Panc1 (cell line): Measurements from ENCODE around the gene HOXA2.

ENCODE experiments used
- POLR2AphosphoS5 ChIP-seq: IDR thresholded peaks from 2 replicates; pipeline ENCODE4 v1.6.1; 2012; ENCODE audit warnings: mild to moderate bottlenecking, low read depth, low read length, moderate library complexity
- SIN3A ChIP-seq: IDR thresholded peaks from 2 replicates; pipeline ENCODE4 v1.6.1; 2012; ENCODE audit warnings: low read depth, mild to moderate bottlenecking, low read length, moderate library complexity, borderline replicate concordance; ENCODE audit not compliant: insufficient read depth
- TF ChIP-seq, protein P1 (sequence below): fragments of 450-650 bp; IDR thresholded peaks from 2 replicates; pipeline ENCODE4 v1.5.1; 2017; ENCODE audit warnings: mild to moderate bottlenecking
- TF ChIP-seq, protein P2 (sequence below), 2 experiments: IDR thresholded peaks; 2 replicates each; pipeline ENCODE4 v1.6.1; 2011 to 2012; ENCODE audit warnings: low read depth in 2 of 2, control low read depth in 1 of 2, low read length in 1 of 2, mild to moderate bottlenecking in 1 of 2, moderate library complexity in 1 of 2; ENCODE audit not compliant: insufficient read depth in 1 of 2

DNA sequence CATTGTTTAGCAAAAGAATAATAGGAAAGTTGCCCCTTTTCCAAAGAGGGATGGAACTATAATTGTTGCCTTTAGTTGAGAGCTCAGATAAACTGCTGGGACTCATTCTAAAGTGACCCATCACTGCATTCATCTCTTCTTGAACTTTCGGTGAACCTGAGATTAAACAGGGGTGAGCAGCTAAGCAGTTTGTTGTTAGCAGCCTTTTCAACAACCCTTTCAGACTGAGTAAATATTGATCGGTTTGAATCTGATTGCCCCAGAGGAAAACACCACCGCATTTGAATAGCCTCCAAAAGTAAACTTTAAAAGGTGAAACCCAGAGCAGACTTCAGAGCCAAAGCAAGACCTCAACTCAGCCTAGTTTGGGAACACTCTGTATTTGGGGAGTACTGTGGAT, 11.4 kb downstream of the HOXA2 start:
- TF ChIP-seq, protein P1, sequence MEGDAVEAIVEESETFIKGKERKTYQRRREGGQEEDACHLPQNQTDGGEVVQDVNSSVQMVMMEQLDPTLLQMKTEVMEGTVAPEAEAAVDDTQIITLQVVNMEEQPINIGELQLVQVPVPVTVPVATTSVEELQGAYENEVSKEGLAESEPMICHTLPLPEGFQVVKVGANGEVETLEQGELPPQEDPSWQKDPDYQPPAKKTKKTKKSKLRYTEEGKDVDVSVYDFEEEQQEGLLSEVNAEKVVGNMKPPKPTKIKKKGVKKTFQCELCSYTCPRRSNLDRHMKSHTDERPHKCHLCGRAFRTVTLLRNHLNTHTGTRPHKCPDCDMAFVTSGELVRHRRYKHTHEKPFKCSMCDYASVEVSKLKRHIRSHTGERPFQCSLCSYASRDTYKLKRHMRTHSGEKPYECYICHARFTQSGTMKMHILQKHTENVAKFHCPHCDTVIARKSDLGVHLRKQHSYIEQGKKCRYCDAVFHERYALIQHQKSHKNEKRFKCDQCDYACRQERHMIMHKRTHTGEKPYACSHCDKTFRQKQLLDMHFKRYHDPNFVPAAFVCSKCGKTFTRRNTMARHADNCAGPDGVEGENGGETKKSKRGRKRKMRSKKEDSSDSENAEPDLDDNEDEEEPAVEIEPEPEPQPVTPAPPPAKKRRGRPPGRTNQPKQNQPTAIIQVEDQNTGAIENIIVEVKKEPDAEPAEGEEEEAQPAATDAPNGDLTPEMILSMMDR, result no peak
- no peak for TF ChIP-seq SIN3A
- no peak for TF ChIP-seq POLR2AphosphoS5
- TF ChIP-seq, protein P2, sequence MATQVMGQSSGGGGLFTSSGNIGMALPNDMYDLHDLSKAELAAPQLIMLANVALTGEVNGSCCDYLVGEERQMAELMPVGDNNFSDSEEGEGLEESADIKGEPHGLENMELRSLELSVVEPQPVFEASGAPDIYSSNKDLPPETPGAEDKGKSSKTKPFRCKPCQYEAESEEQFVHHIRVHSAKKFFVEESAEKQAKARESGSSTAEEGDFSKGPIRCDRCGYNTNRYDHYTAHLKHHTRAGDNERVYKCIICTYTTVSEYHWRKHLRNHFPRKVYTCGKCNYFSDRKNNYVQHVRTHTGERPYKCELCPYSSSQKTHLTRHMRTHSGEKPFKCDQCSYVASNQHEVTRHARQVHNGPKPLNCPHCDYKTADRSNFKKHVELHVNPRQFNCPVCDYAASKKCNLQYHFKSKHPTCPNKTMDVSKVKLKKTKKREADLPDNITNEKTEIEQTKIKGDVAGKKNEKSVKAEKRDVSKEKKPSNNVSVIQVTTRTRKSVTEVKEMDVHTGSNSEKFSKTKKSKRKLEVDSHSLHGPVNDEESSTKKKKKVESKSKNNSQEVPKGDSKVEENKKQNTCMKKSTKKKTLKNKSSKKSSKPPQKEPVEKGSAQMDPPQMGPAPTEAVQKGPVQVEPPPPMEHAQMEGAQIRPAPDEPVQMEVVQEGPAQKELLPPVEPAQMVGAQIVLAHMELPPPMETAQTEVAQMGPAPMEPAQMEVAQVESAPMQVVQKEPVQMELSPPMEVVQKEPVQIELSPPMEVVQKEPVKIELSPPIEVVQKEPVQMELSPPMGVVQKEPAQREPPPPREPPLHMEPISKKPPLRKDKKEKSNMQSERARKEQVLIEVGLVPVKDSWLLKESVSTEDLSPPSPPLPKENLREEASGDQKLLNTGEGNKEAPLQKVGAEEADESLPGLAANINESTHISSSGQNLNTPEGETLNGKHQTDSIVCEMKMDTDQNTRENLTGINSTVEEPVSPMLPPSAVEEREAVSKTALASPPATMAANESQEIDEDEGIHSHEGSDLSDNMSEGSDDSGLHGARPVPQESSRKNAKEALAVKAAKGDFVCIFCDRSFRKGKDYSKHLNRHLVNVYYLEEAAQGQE (IDR thresholded peaks at IDR 0.05; ENCODE audit: insufficient read depth in 1 of 2, low read depth in 2 of 2, low read length in 1 of 2), result no peak
